HEK293 (cell line): ENCODE data around the gene PEAK3.

Source experiments
- GLI4 ChIP-seq: fragments of 450-650 bp; formaldehyde crosslinking; IDR thresholded peaks from 2 replicates; pipeline ENCODE4 v1.5.1; 2016; ENCODE audit warnings: missing biosample characterization, missing genetic modification characterization
- WT1 ChIP-seq: fragments of 450-650 bp; formaldehyde crosslinking; IDR thresholded peaks from 2 replicates; pipeline ENCODE4 v1.5.1; 2016; ENCODE audit warnings: missing biosample characterization, missing genetic modification characterization
- ZBTB17 ChIP-seq: fragments of 450-650 bp; formaldehyde crosslinking; IDR thresholded peaks from 2 replicates; pipeline ENCODE4 v1.5.1; 2016; ENCODE audit warnings: missing biosample characterization, missing genetic modification characterization
- ZNF114 ChIP-seq: fragments of 450-650 bp; formaldehyde crosslinking; IDR thresholded peaks from 2 replicates; pipeline ENCODE4 v1.5.0; 2017; ENCODE audit warnings: missing biosample characterization, missing genetic modification characterization
- ZNF138 ChIP-seq: fragments of 450-650 bp; formaldehyde crosslinking; IDR thresholded peaks from 2 replicates; pipeline ENCODE4 v1.5.1; 2016; ENCODE audit warnings: missing biosample characterization, missing genetic modification characterization, borderline replicate concordance
- ZNF174 ChIP-seq: fragments of 450-650 bp; formaldehyde crosslinking; IDR thresholded peaks from 2 replicates; pipeline ENCODE4 v1.5.0; 2017; ENCODE audit warnings: missing biosample characterization, mild to moderate bottlenecking, missing genetic modification characterization
- ZNF202 ChIP-seq: fragments of 450-650 bp; formaldehyde crosslinking; IDR thresholded peaks from 2 replicates; pipeline ENCODE4 v1.5.1; 2016; ENCODE audit warnings: missing biosample characterization, missing genetic modification characterization, borderline replicate concordance
- ZNF223 ChIP-seq: fragments of 450-650 bp; formaldehyde crosslinking; IDR thresholded peaks from 2 replicates; pipeline ENCODE4 v1.5.1; 2016; ENCODE audit warnings: missing biosample characterization, missing genetic modification characterization
- ZNF324 ChIP-seq: fragments of 450-650 bp; formaldehyde crosslinking; IDR thresholded peaks from 2 replicates; pipeline ENCODE4 v1.5.1; 2016; ENCODE audit warnings: missing biosample characterization, missing genetic modification characterization
- ZNF394 ChIP-seq: fragments of 450-650 bp; formaldehyde crosslinking; IDR thresholded peaks from 2 replicates; pipeline ENCODE4 v1.5.1; 2016; ENCODE audit warnings: missing biosample characterization, missing genetic modification characterization, mild to moderate bottlenecking, moderate library complexity, borderline replicate concordance
- ZNF600 ChIP-seq: fragments of 450-650 bp; formaldehyde crosslinking; IDR thresholded peaks from 2 replicates; pipeline ENCODE4 v1.5.1; 2016; ENCODE audit warnings: missing biosample characterization, missing genetic modification characterization
- ZNF654 ChIP-seq: fragments of 450-650 bp; formaldehyde crosslinking; IDR thresholded peaks from 2 replicates; pipeline ENCODE4 v1.5.1; 2016; ENCODE audit warnings: low read depth, missing biosample characterization, missing genetic modification characterization
- ZNF658 ChIP-seq: fragments of 450-650 bp; formaldehyde crosslinking; IDR thresholded peaks from 2 replicates; pipeline ENCODE4; 2016; ENCODE audit warnings: missing biosample characterization, missing genetic modification characterization
- ZNF837 ChIP-seq: fragments of 450-650 bp; formaldehyde crosslinking; IDR thresholded peaks from 2 replicates; pipeline ENCODE4 v1.5.1; 2016; ENCODE audit warnings: missing biosample characterization, missing genetic modification characterization
- TF ChIP-seq, protein P1 (sequence below): fragments of 450-650 bp; formaldehyde crosslinking; IDR thresholded peaks from 2 replicates; pipeline ENCODE4 v1.5.1; 2016; ENCODE audit warnings: missing biosample characterization, missing genetic modification characterization
- TF ChIP-seq, protein P2 (sequence below): fragments of 450-650 bp; formaldehyde crosslinking; IDR thresholded peaks from 2 replicates; pipeline ENCODE4 v1.5.1; 2016; ENCODE audit warnings: missing biosample characterization, missing genetic modification characterization
- TF ChIP-seq, protein P3 (sequence below): IDR thresholded peaks from 2 replicates; pipeline ENCODE4 v1.6.1; 2011; ENCODE audit warnings: mild to moderate bottlenecking, low read depth, low read length, borderline replicate concordance
- TF ChIP-seq, protein P4 (sequence below): fragments of 450-650 bp; formaldehyde crosslinking; conservative IDR thresholded peaks from 2 replicates; pipeline ENCODE4 v1.5.1; 2016; ENCODE audit warnings: low read depth, missing biosample characterization, missing genetic modification characterization

Gene PEAK3

DNA sequence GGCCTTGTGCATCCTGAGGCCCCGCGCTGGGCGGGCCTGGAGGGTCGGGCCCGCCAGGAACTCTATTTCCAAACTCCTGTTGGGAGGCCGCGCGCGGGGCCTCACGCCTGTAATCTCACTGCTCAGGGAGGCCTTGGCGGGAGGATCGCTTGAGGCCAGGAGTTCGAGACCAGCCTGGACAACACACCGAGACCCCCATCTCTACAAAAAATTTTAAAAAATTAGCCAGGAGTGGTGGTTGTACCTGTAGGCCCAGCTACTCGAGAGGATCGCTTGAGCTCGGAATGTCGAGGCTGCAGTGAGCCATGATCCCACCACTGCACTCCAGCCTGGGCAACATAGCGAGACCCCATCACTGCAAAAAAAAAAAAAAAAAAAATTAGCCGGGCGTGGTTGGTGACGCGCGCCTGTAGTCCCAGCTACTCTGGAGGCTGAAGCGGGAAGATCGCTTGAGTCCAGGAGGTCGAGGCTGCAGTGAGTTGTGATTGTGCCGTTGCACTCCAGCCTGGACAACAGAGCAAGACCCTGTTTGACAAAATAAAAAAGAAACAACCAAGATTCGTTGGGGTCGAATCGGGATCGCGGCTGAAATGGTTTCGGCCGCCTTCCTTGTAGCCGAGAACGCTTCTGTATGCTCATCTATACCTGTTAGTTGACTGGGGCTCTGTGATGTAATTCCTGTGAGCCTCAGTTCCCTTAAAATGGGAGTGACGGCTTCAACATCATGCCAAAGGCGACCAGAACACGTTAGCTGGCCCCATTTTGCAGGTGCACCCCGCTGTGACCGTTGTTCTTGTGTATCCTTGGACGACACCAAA is 44.7 kb downstream of the PEAK3 start (continued):
- no peak for TF ChIP-seq ZNF223
- TF ChIP-seq ZNF600 = no peak
- TF ChIP-seq ZNF837 (tag by site-specific recombination) = no peak
- TF ChIP-seq WT1 = no peak
- no peak for TF ChIP-seq ZNF174 (tag by site-specific recombination)
- peak; percentile 37; the same call in 1 of the 2 replicates for TF ChIP-seq ZNF394 (tag by site-specific recombination)
- TF ChIP-seq, protein P1, sequence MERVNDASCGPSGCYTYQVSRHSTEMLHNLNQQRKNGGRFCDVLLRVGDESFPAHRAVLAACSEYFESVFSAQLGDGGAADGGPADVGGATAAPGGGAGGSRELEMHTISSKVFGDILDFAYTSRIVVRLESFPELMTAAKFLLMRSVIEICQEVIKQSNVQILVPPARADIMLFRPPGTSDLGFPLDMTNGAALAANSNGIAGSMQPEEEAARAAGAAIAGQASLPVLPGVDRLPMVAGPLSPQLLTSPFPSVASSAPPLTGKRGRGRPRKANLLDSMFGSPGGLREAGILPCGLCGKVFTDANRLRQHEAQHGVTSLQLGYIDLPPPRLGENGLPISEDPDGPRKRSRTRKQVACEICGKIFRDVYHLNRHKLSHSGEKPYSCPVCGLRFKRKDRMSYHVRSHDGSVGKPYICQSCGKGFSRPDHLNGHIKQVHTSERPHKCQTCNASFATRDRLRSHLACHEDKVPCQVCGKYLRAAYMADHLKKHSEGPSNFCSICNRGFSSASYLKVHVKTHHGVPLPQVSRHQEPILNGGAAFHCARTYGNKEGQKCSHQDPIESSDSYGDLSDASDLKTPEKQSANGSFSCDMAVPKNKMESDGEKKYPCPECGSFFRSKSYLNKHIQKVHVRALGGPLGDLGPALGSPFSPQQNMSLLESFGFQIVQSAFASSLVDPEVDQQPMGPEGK (tag by site-specific recombination) = no peak
- no peak for TF ChIP-seq ZNF114 (tag by site-specific recombination)
- no peak for TF ChIP-seq ZNF654 (tag by site-specific recombination)
- TF ChIP-seq ZBTB17 (tag by site-specific recombination) = no peak
- TF ChIP-seq ZNF202 (tag by site-specific recombination) = no peak
- no peak for TF ChIP-seq ZNF138 (tag by site-specific recombination)
- no peak for TF ChIP-seq GLI4 (tag by site-specific recombination)
- TF ChIP-seq, protein P2, sequence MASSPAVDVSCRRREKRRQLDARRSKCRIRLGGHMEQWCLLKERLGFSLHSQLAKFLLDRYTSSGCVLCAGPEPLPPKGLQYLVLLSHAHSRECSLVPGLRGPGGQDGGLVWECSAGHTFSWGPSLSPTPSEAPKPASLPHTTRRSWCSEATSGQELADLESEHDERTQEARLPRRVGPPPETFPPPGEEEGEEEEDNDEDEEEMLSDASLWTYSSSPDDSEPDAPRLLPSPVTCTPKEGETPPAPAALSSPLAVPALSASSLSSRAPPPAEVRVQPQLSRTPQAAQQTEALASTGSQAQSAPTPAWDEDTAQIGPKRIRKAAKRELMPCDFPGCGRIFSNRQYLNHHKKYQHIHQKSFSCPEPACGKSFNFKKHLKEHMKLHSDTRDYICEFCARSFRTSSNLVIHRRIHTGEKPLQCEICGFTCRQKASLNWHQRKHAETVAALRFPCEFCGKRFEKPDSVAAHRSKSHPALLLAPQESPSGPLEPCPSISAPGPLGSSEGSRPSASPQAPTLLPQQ (tag by site-specific recombination) = no peak
- 0 out of 2 replicates have a peak, but pooled peaks have one; percentile 10 for TF ChIP-seq ZNF324
- TF ChIP-seq, protein P3, sequence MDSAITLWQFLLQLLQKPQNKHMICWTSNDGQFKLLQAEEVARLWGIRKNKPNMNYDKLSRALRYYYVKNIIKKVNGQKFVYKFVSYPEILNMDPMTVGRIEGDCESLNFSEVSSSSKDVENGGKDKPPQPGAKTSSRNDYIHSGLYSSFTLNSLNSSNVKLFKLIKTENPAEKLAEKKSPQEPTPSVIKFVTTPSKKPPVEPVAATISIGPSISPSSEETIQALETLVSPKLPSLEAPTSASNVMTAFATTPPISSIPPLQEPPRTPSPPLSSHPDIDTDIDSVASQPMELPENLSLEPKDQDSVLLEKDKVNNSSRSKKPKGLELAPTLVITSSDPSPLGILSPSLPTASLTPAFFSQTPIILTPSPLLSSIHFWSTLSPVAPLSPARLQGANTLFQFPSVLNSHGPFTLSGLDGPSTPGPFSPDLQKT = no peak
- no peak for TF ChIP-seq ZNF658 (tag by site-specific recombination)
- TF ChIP-seq, protein P4, sequence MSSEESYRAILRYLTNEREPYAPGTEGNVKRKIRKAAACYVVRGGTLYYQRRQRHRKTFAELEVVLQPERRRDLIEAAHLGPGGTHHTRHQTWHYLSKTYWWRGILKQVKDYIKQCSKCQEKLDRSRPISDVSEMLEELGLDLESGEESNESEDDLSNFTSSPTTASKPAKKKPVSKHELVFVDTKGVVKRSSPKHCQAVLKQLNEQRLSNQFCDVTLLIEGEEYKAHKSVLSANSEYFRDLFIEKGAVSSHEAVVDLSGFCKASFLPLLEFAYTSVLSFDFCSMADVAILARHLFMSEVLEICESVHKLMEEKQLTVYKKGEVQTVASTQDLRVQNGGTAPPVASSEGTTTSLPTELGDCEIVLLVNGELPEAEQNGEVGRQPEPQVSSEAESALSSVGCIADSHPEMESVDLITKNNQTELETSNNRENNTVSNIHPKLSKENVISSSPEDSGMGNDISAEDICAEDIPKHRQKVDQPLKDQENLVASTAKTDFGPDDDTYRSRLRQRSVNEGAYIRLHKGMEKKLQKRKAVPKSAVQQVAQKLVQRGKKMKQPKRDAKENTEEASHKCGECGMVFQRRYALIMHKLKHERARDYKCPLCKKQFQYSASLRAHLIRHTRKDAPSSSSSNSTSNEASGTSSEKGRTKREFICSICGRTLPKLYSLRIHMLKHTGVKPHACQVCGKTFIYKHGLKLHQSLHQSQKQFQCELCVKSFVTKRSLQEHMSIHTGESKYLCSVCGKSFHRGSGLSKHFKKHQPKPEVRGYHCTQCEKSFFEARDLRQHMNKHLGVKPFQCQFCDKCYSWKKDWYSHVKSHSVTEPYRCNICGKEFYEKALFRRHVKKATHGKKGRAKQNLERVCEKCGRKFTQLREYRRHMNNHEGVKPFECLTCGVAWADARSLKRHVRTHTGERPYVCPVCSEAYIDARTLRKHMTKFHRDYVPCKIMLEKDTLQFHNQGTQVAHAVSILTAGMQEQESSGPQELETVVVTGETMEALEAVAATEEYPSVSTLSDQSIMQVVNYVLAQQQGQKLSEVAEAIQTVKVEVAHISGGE (tag by site-specific recombination) = peak; percentile 55
